Inflammatory macrophage (primary cell): Measurements from ENCODE around the gene TYW1.
A peak's percentile ranks its signal among the peaks of the same experiment; 100 is the strongest.
"Not testable (repeated sequence)": the region's sequence is repeated elsewhere in the genome, so short reads cannot be mapped to it uniquely, and the experiment has no call there.

Source experiments
- DNase-seq, 2 donors: peaks; one replicate each; pipeline ENCODE4 v3.0.0-alpha.2; 2020 to 2022

TYW1 gene

GRCh38 chr7:66995050-66995776 lies 1.4 kb upstream of the TYW1 start, which contains the start of gene SBDS:
TSS of gene SBDS (minus strand) at chr7:66995586. CDS start at chr7:66995417, 169 bp downstream.
- peak; percentile 99 for DNase-seq

GRCh38 chr7:67000601-67001258 lies 4.1 kb downstream of the TYW1 start:
- peak; percentile 2 to 13 for DNase-seq

GRCh38 chr7:67004145-67004544 lies 7.5 kb downstream of the TYW1 start:
- DNase-seq = not testable (repeated sequence)

- no peak for DNase-seq
Observed at GRCh38 chr7:67006965-67007364, 10.3 kb downstream of the TYW1 start.

GRCh38 chr7:67008260-67008659 lies 11.6 kb downstream of the TYW1 start:
- no peak for DNase-seq

- not testable (repeated sequence) for DNase-seq
Observed at GRCh38 chr7:67009677-67010076, 13.0 kb downstream of the TYW1 start.

- not testable (repeated sequence) for DNase-seq
Observed at GRCh38 chr7:67014076-67014622, 17.5 kb downstream of the TYW1 start.

GRCh38 chr7:67017971-67018370 lies 21.3 kb downstream of the TYW1 start:
- DNase-seq = peak; percentile 24 to 37

- DNase-seq = no peak
Observed at GRCh38 chr7:67018940-67019339, 22.3 kb downstream of the TYW1 start.

- no peak for DNase-seq
Observed at GRCh38 chr7:67019562-67020390, 23.1 kb downstream of the TYW1 start.

- DNase-seq = no peak
Observed at GRCh38 chr7:67021260-67021659, 24.6 kb downstream of the TYW1 start.

- no peak for DNase-seq
Observed at GRCh38 chr7:67022511-67022910, 25.9 kb downstream of the TYW1 start.

- DNase-seq = not testable (repeated sequence)
Observed at GRCh38 chr7:67025459-67025858, 28.8 kb downstream of the TYW1 start.

GRCh38 chr7:67031685-67032084 lies 35.1 kb downstream of the TYW1 start:
- not testable (repeated sequence) for DNase-seq

GRCh38 chr7:67033251-67033650 lies 36.6 kb downstream of the TYW1 start:
- no peak for DNase-seq

GRCh38 chr7:67036432-67037395 lies 40.1 kb downstream of the TYW1 start:
- not testable (repeated sequence) for DNase-seq

GRCh38 chr7:67040832-67041231 lies 44.2 kb downstream of the TYW1 start:
- DNase-seq = not testable (repeated sequence)

- peak; percentile 3 to 23 for DNase-seq
Observed at GRCh38 chr7:67042781-67043558, 46.3 kb downstream of the TYW1 start.

- not testable (repeated sequence) for DNase-seq
Observed at GRCh38 chr7:67043559-67043930, 46.9 kb downstream of the TYW1 start.

- no peak for DNase-seq
Observed at GRCh38 chr7:67045496-67045995, 48.9 kb downstream of the TYW1 start.

GRCh38 chr7:67046819-67047218 lies 50.2 kb downstream of the TYW1 start:
- not testable (repeated sequence) for DNase-seq
